K562 (cell line): ENCODE results near the gene PRPSAP1. TPM values are rescaled to one million over a fixed set of nuclear protein-coding genes. Genes with fewer than 3 reads are reported as not detected.

Experiments used
- DMBX1 ChIP-seq: fragments of 250-450 bp; sonication (Bioruptor Pico); IDR thresholded peaks from 2 replicates; pipeline ENCODE4 v1.8.0; 2022; ENCODE audit warnings: inconsistent platforms, mild to moderate bottlenecking, moderate library complexity, borderline replicate concordance
- FOXJ3 ChIP-seq: sonication (generic); formaldehyde crosslinking; IDR thresholded peaks from 2 replicates; pipeline ENCODE4 v1.4.0; 2020; ENCODE audit warnings: mild to moderate bottlenecking, missing genetic modification reagents
- HSF4 ChIP-seq: fragments of 250-450 bp; sonication (Bioruptor Pico); IDR thresholded peaks from 2 replicates; pipeline ENCODE4 v2.1.2; 2022; ENCODE audit warnings: mild to moderate bottlenecking, moderate library complexity, borderline replicate concordance
- KLF13 ChIP-seq: fragments of 450-650 bp; IDR thresholded peaks from 2 replicates; pipeline ENCODE4 v1.6.1; 2016; ENCODE audit warnings: missing genetic modification characterization, low read depth, mild to moderate bottlenecking, missing compliant biosample characterization, moderate library complexity, borderline replicate concordance
- MCM7 ChIP-seq, 2 experiments: fragments of 450-650 bp; IDR thresholded peaks; 2 replicates each; pipeline ENCODE4 v1.6.1; 2016 to 2018
- RBM22 ChIP-seq: fragments of 200-400 bp; formaldehyde crosslinking; IDR thresholded peaks from 2 replicates; pipeline ENCODE4 v1.6.1; 2018; ENCODE audit warnings: low read length, low read depth; ENCODE audit not compliant: poor library complexity, severe bottlenecking
- RBM25 ChIP-seq: fragments of 200-400 bp; formaldehyde crosslinking; IDR thresholded peaks from 2 replicates; pipeline ENCODE4 v1.6.1; 2018; ENCODE audit warnings: low read length, low read depth, moderate library complexity; ENCODE audit not compliant: severe bottlenecking
- ZBTB7A ChIP-seq: IDR thresholded peaks from 2 replicates; pipeline ENCODE4 v1.6.1; 2011; ENCODE audit warnings: low read depth, mild to moderate bottlenecking, low read length, moderate library complexity, borderline replicate concordance; ENCODE audit not compliant: control insufficient read depth
- ZNF124 ChIP-seq: sonication (generic); formaldehyde crosslinking; IDR thresholded peaks from 2 replicates; pipeline ENCODE4 v1.8.1; 2022; ENCODE audit warnings: missing genetic modification reagents
- ZNF586 ChIP-seq: fragments of 450-650 bp; formaldehyde crosslinking; conservative IDR thresholded peaks from 2 replicates; pipeline ENCODE4 v1.4.0; 2020; ENCODE audit warnings: mild to moderate bottlenecking, moderate library complexity
- polyA plus RNA-seq, 8 experiments: library from polyadenylated mRNA; depleted of rRNA in 4 of 8; stranded (reverse) in 5 of 8; unstranded in 3 of 8; fragments of >200 nt; fragmentation: Nextera tagmentation in 2 of 8; fragmentation: Illumina TruSeq in 1 of 8; extraction: Ambion mirVana in 2 of 8; extraction: Trizol in 1 of 8; gene quantifications; 2 replicates each; pipeline versions ENCODE4 v1.2.1 to v1.2.3, GENCODE V29; 2011 to 2014; ENCODE audit warnings: inconsistent platforms in 1 of 8, missing spikeins in 1 of 8
- total RNA-seq, 7 experiments: library from RNA; depleted of rRNA in 6 of 7; stranded (reverse); fragments of >200 nt in 6 of 7; fragmentation: Illumina TruSeq in 2 of 7; extraction: Trizol in 2 of 7; gene quantifications; 2 replicates each; pipeline versions ENCODE4 v1.2.1 to v1.2.3, GENCODE V29; 2011 to 2021; ENCODE audit warnings: low replicate concordance in 1 of 7
- TF ChIP-seq, protein P1 (sequence below): sonication (generic); formaldehyde crosslinking; IDR thresholded peaks from 2 replicates; pipeline ENCODE4 v1.9.0; 2022; ENCODE audit warnings: mild to moderate bottlenecking, missing genetic modification reagents
- TF ChIP-seq, protein P2 (sequence below): fragments of 450-650 bp; formaldehyde crosslinking; IDR thresholded peaks from 2 replicates; pipeline ENCODE4 v1.4.0; 2020; ENCODE audit warnings: mild to moderate bottlenecking
- TF ChIP-seq, protein P3 (sequence below): fragments of 250-450 bp; sonication (Bioruptor Pico); IDR thresholded peaks from 2 replicates; pipeline ENCODE4 v1.5.0; 2021; ENCODE audit warnings: mild to moderate bottlenecking, borderline replicate concordance
- TF ChIP-seq, protein P4 (sequence below), 2 experiments: fragments of 450-650 bp; IDR thresholded peaks; 2 replicates each; pipeline ENCODE4 v1.6.1; 2016
- TF ChIP-seq, protein P5 (sequence below): fragments of 250-450 bp; sonication (Bioruptor Pico); IDR thresholded peaks from 2 replicates; pipeline ENCODE4 v1.5.0; 2021; ENCODE audit warnings: mild to moderate bottlenecking, moderate library complexity
- TF ChIP-seq, protein P6 (sequence below): fragments of 250-450 bp; sonication (Bioruptor Pico); IDR thresholded peaks from 2 replicates; pipeline ENCODE4 v1.8.0; 2021; ENCODE audit warnings: moderate library complexity, mild to moderate bottlenecking, inconsistent platforms
- TF ChIP-seq, protein P7 (sequence below): fragments of 250-450 bp; sonication (Bioruptor Pico); IDR thresholded peaks from 2 replicates; pipeline ENCODE4 v1.8.0; 2021; ENCODE audit warnings: mild to moderate bottlenecking, moderate library complexity

PRPSAP1 gene
- total and polyA plus RNA-seq, 9 of the 15 experiments (the other 6 are each of a cell fraction or from before 2014, with no cell fraction given), result 21.9 to 77.1 (median 40.8) TPM

DNA sequence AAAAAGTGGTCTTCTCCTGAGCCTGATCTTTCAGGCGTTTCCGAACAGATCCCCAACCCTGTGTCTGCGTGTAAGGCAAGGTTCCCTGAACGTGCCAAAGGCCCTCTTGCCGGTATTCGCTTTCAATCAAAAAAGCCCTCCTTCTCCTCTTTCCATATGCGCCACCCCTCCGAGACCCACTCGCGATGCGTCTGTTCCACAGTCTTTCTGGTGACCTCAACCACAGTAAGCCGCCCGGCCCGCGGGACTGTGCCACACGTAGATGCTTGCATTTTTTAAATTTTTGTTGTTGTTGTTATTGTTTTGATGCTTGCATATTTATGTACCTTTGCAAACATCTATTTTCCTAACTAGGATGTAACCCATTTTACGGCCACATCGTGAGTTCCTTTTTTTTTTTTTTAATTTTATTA lies 607 bp upstream of the PRPSAP1 start (continued):
- TF ChIP-seq KLF13 (tag) (no peak), HSF4 (no peak), DMBX1 (CRISPR knock-in tag) (no peak), ZBTB7A (peak; percentile 21; the same call in 1 of the 2 replicates), FOXJ3 (CRISPR knock-in tag) (no peak), RBM22 (no peak), ZNF586 (CRISPR knock-in tag) (no peak), ZNF124 (no peak), MCM7 (IDR thresholded peaks at IDR 0.05) (no peak), RBM25 (no peak)
- TF ChIP-seq, protein P1, sequence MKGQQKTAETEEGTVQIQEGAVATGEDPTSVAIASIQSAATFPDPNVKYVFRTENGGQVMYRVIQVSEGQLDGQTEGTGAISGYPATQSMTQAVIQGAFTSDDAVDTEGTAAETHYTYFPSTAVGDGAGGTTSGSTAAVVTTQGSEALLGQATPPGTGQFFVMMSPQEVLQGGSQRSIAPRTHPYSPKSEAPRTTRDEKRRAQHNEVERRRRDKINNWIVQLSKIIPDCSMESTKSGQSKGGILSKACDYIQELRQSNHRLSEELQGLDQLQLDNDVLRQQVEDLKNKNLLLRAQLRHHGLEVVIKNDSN (CRISPR knock-in tag), result no peak
- TF ChIP-seq, protein P2, sequence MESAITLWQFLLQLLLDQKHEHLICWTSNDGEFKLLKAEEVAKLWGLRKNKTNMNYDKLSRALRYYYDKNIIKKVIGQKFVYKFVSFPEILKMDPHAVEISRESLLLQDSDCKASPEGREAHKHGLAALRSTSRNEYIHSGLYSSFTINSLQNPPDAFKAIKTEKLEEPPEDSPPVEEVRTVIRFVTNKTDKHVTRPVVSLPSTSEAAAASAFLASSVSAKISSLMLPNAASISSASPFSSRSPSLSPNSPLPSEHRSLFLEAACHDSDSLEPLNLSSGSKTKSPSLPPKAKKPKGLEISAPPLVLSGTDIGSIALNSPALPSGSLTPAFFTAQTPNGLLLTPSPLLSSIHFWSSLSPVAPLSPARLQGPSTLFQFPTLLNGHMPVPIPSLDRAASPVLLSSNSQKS (CRISPR knock-in tag), result no peak
- TF ChIP-seq, protein P3, sequence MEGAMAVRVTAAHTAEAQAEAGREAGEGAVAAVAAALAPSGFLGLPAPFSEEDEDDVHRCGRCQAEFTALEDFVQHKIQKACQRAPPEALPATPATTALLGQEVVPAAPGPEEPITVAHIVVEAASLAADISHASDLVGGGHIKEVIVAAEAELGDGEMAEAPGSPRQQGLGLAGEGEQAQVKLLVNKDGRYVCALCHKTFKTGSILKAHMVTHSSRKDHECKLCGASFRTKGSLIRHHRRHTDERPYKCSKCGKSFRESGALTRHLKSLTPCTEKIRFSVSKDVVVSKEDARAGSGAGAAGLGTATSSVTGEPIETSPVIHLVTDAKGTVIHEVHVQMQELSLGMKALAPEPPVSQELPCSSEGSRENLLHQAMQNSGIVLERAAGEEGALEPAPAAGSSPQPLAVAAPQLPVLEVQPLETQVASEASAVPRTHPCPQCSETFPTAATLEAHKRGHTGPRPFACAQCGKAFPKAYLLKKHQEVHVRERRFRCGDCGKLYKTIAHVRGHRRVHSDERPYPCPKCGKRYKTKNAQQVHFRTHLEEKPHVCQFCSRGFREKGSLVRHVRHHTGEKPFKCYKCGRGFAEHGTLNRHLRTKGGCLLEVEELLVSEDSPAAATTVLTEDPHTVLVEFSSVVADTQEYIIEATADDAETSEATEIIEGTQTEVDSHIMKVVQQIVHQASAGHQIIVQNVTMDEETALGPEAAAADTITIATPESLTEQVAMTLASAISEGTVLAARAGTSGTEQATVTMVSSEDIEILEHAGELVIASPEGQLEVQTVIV (CRISPR knock-in tag), result no peak
- TF ChIP-seq, protein P4, sequence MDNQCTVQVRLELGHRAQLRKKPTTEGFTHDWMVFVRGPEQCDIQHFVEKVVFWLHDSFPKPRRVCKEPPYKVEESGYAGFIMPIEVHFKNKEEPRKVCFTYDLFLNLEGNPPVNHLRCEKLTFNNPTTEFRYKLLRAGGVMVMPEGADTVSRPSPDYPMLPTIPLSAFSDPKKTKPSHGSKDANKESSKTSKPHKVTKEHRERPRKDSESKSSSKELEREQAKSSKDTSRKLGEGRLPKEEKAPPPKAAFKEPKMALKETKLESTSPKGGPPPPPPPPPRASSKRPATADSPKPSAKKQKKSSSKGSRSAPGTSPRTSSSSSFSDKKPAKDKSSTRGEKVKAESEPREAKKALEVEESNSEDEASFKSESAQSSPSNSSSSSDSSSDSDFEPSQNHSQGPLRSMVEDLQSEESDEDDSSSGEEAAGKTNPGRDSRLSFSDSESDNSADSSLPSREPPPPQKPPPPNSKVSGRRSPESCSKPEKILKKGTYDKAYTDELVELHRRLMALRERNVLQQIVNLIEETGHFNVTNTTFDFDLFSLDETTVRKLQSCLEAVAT (IDR thresholded peaks at IDR 0.05), result peak in 1 of 2 experiments; percentile 72; a peak in 1 of 4 replicates
- TF ChIP-seq, protein P5, sequence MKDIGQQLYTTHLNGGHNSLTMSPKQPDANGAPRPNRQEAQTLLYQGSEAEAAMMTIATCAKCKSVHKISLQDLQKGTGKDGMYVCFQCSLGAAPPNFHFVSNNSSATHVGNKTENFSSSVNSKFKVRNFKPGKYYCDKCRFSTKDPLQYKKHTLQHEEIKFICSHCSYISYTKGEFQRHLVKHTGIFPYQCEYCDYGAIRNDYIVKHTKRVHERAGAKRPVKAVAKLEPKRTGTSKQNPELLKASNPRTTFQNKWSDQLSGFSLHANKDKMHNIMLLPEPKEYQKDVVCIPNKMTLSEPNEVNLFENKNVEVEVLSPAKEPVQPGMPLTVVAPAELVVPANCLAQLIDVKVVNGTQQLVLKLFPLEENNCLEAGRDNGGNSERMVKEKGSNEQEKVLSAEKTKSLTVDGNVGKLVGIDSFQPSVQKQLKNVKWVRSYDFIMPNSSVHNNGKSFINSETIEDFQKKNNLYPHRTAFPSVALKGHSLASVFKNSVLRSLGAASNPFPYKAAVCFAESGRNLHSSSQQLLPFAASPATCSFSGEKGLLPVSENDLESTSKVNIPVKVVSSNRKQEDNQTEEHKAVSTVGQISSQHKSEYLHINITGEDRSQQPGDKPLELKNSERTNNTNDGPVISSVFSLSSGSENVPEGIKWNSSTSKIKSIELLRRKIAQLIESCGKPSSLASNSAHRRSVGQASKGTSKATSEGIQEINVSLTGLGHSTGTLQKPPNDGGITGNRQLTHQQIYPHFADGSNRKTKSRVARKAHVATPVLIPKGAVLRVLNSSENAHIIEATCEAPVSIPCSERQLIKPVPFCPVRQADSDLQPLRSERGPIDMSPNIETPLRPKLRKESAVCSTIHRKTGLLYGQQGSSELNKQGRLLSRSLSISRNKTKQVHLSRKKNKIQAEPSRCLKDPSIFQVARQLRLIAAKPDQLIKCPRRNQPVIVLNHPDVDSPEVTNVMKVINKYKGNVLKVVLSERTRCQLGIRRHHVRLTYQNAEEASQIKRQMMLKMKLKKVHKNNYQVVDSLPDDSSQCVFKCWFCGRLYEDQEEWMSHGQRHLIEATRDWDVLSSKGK (CRISPR knock-in tag), result no peak
- TF ChIP-seq, protein P6, sequence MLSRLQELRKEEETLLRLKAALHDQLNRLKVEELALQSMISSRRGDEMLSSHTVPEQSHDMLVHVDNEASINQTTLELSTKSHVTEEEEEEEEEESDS, result no peak
- TF ChIP-seq, protein P7, sequence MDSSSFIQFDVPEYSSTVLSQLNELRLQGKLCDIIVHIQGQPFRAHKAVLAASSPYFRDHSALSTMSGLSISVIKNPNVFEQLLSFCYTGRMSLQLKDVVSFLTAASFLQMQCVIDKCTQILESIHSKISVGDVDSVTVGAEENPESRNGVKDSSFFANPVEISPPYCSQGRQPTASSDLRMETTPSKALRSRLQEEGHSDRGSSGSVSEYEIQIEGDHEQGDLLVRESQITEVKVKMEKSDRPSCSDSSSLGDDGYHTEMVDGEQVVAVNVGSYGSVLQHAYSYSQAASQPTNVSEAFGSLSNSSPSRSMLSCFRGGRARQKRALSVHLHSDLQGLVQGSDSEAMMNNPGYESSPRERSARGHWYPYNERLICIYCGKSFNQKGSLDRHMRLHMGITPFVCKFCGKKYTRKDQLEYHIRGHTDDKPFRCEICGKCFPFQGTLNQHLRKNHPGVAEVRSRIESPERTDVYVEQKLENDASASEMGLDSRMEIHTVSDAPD, result no peak
